CD4-positive, alpha-beta T cell treated with Interleukin-15 for 4 hours (primary cell): ENCODE measurements around the gene SELENOV.

ENCODE experiments used
- DNase-seq: peaks from one replicate; pipeline ENCODE4 v3.0.0-alpha.2; 2020; ENCODE audit warnings: low spot score

Gene SELENOV

DNA sequence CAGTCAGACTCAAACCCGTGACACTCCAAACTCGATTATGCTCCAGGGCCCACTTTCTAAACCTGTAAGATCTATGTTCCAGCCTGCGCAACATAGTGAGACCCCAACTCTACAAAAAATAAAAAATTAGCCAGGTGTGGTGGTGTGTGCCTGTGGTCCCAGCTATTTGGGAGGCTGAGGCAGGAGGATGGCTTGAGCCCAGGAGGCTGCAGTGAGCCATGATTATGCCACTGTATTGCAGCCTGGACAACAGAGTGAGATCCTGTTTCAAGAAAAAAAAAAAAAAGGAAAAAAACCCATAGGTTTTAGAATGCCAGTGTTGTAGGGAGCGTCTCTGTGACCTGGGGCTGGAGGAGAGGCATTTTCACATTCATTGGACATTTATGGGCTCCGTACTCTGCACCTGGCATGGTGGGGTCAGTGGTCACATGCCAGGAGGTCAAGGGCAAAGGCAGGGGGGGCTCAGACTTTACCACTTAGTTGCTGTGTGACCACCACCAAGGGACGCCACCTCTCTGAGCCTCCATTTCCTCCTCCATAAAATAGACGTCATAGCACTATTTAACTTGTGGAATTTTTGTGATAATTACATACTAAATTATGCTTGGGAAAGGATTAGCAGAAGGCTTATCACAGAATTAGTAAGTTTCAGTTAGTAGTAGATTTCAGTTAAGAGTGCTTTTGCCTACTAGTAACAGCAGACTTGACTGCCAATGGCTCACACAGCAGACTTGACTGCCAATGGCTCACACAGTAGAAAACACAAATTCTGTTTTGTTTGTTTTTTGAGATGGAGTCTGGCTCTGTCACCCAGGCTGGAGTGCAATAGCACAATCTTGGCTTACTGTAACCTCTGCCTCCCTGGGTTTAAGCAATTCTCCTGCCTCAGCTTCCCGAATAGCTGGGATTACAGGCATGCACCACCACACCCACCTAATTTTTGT lies 5.9 kb downstream of the SELENOV start:
- no peak for DNase-seq

DNA sequence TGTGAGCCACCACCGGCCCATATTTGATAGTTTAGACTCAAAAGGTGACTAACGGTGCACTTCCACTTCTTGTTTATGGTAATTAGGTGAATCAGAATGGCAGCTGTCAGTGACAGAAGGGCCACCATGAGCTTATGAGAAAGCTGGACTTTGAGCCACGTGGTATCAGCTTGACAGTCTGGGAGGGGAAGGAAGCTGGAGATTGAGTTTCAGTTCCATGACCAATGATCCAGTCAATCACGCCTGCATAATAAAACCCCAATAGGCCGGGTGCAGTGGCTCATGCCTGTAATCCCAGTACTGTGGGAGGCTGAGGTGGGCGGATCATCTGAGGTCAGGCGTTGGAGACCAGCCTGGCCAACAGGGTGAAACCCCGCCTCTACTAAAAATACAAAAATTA lies 9.6 kb downstream of the SELENOV start:
- DNase-seq: no peak

DNA sequence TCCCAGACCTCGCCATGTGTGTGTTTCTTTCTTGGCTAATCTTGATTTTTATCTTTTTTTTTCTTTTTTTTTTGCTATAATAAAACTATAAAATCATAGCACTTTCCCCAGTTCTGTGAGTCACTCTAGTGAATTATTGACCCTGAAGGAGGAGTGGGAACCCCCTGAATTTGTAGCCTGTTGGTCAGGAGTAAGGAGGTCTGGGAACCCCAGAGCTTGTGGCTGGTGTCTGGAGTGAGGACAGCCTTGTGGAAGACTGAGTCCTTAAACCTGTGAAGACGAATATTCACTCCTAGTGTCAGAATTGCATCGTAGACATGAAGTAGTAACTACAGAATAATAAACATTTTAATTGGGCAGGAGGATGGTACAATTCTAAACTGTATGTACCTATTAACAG lies 10.3 kb downstream of the SELENOV start:
- no peak for DNase-seq

DNA sequence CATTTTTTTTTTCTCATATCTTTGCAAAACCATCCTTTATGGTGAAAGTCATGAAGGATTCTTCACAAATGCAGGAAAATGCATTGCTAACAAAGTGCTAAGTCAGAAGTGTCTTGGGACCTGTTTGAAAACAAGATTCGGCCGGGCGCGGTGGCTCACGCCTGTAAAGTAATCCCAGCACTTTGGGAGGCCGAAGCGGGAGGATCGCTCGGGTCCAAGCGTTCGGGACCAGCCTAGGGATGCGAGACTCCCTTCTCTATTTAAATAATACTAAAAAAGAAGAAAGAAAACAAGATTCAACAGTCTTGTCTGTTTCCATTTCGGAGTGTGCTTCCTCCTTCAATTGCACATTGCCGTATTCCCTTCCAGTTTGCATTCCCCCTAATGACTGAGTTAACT lies 16.9 kb downstream of the SELENOV start:
- DNase-seq: no peak

DNA sequence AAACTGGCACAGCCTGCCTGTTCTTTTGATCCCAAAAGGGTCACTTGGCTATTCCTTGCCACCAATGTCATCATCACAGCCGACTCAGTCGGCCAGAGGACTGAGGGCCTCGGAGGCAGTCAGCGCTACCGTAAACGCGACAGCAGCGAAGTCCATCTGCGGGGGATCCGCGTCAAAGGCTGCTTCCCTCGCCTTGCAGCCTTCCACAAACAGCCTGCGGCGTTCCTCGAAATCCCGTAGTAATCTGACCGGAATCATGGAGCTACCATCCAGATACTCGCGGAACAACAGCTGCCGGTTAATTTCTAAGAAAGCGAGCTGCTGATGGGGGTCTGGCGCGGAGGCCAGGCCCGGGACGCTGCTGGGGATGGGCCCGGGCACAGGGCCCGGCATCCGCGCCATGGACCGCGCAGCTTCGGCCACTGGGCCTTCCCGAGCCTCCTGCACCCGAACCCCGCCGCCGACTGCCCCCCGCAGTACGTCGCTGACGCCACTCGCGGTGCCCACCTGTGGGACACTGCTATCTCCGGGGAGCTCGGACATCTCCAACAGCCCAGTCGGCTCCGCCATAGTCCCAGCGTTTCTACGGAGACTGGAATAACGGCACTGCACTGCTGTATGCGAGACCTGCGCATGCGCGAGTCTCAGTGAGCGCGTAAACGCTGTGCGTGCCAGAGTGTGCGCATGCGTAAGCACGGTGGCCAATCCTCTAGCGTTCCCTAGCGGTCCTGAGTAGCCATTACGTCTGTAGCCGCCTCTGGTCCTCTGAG lies 17.5 kb downstream of the SELENOV start, which contains the start of gene EID2B:
Gene EID2B, minus strand, starts transcription at position 620 of the 770 bp plus-strand sequence. Its CDS starts 50 bp downstream, at position 570.
- DNase-seq: peak; percentile 94

DNA sequence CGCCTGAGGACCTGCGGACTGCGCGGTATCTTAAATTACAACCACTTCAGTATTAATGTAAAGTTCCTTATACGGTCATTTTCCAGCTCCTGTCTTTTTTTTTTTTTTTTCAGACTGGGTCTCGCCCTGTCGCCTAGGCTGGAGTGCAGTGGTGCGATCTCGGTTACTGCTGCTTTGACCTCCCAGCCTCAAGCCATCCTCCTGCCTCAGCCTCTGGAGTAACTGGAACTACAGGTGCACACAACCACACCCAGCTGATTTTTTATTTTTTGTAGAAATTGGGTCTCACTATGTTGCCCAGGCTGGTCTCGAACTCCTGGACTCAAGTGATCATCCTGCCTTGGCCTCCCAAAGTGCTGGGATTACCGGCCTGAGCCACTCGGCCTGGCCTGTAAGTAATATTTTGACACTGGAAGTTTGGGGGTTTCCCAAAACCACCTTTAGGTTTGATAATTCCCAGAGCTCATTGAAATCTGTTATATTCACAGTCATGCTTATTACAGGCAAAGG lies 18.1 kb downstream of the SELENOV start:
- no peak for DNase-seq

DNA sequence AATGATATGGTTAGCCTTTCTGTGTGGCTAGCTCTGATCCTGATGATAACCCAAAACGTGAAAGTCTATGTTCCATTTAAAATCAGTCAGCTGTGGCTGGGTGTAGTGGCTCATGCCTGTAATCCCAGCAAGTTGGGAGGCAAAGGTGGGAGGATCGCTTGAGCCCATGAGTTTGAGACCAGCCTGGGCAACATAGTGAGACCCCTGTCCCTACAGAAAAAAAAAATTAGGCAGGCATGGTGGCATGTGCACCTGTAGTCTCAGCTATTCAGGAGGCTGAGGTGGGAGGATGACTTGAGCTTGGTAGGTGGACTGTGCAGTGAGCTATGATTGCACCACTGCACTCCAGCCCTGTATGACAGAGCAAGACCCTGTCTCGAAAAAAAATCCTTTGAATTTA lies 18.9 kb downstream of the SELENOV start:
- DNase-seq: no peak

DNA sequence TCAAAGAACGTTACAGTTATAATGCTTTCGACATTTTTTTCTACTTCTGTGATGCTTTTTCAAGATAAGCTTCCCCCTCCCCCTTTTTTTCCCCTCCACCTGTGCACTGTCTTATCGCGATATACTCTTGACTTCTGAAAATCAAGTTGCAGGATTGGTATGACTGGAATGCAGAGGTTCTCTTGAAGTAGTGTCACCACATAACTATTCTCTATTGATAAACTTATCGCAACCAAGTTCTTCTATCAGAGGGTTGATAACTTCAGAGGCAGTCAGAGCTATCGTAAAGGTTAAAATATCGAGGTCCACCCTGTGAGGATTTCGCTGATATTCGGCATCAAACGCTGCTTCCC lies 24.2 kb downstream of the SELENOV start:
- no peak for DNase-seq

DNA sequence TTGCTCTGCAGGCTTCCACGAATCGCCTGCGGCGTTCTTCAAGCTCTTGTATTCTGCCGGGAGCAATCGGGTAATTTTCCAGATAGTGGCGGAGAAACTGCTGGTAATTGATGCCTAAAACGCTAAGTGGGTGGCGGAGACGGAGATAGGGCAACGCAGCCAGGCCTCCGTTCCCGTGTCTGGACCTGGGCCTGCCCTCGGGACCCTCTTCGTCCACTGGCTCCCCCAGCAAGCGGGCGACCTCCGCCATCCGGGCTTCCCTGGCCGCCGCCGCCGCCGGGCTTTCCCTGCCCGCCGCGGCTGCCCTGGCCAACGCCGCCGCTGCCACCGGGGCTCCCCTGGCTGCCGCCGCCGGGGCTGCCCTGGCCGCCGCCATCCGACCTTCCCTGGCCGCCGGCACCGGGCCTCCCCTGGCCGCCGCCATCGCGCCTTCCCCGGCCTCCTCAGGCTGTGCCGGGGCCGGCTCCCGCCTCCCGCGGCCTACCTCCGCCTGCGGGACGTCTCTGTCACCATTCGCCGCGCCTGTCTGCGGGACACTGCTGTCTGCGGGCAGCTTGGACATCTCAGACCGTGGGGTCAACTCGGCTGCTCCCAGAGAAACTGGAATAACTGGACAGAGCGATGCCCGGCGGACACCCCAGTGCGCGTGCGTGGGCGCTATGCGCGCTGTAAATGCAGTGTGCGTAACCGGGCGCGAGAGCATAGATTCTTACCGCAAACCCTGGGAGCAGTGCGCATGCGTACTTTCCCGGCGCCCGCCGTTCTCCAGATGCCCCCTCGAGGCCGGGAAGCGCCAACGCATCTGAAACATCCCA lies 24.8 kb downstream of the SELENOV start, which contains the start of gene EID2:
Gene EID2, minus strand, starts transcription at position 644 of the 815 bp plus-strand sequence. Its CDS starts 82 bp downstream, at position 562.
- DNase-seq: peak; percentile 93

DNA sequence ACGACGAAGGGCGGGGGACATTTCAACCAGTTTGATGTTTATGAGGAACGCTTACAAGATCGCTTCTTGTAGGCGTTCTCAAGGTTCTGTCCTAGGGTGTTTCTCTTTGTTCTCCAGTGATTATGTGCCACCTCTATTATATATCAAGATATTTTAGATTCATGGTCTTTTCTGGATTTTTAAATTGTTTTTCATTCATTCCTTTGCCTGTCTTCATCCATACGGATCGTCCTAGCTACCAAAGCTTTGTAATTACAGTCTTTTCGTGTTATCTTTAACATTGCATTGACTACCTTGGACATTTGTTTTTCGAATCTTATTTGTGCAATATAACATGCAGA lies 25.4 kb downstream of the SELENOV start:
- no peak for DNase-seq

DNA sequence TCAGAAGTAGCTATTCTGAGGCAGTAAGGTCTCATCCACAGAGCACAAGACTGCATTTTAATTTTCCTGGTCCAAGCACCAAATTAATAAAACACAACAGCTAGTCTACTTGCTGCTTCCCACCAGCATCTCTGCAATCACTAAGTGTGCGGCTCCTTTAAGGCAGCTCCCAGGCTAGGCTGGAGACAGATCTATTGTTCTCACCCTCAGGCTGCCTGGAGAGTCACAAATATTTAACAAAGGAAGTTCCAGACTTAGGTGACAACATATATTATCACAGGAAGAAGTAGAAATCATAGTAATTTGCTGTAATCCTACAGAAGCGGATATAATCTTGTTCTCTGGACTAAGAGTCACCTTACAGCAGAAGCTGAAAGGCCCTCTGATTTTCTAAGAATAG lies 27.3 kb downstream of the SELENOV start:
- DNase-seq: no peak

DNA sequence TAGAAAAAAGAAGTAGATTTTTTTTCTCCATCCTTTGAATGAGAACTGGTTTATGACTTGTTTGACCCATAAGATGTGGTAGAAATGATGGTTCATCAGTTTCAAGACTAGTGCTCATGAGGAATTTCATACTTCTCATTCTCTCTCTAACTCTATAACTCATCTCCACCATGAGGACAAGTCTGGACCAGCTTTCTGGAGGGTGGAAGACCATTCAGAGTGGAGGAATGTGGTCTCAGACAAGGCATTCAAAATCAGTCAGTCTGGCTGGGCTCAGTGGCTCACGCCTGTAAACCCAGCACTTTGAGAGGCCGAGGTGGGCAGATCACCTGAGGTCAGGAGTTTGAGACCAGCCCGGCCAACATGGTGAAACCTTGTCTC lies 28.5 kb downstream of the SELENOV start:
- DNase-seq: no peak

DNA sequence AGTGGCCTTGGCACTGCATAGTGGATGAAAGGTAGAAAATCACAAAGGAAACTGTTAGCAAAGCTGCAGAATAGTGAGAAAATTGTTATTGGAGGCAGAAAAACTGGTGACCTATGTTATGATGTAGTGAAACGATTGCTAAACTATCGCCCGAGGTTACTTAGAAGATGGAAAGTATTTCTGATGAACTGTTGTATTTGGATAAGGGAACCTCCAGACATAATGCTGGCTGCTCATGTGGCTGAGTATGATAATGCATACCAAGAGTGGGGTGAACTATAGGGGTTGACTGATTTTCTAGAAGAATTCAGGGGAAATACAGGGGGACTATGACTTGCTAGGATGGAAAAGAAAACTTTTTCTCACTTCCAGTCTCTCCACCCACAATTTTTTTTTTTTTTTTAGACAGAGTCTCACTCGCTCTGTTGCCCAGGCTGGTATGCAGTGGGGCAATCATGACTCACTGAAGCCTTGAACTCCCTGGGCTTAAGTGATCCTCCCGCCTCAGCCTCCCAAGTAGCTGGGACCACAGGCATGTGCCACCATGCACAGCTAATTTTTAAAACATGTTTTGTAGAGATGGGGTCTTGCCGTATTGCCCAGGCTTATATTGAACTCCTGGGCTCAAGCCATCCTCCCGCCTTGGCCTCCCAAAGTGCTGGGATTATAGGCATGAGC lies 29.4 kb downstream of the SELENOV start:
- no peak for DNase-seq

DNA sequence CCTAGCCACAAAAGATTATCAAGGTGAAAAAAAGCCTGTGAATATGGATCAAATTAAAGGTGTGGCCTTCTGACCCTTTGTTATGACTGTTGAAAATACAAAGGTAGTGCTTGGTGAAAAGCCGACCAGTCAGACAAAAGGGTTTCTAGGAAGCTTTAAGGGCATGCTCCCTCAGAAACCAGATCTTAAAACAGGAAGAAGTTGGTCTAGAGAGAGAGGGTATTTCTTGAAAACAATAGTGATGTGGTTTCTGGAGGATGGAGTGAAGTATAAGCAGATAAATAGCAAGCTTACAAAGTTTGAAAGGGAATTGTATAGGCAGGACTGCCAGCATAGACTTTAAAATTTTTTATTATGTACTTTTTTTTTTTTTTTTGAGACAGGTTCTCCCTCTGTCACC lies 30.0 kb downstream of the SELENOV start:
- peak; percentile 56 for DNase-seq

DNA sequence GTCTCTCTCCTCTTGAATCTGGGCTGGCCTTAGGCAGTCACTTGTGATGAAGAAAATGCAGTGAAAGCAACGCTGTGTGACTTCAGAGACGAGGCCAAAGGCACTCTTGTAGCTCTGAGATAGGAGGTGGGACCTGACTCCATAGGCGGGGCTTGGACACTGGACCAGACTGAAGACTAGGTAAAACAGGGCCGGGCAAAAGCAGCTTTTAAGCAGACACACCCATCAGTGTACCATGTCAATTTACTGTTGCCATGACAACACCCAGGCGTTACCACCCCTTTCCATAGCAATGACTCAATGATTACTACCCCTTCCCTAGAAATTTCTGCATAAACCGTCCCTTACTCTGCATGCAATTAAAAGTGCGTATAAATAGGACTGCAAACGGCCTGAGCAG lies 31.7 kb downstream of the SELENOV start:
- DNase-seq: peak; percentile 45

DNA sequence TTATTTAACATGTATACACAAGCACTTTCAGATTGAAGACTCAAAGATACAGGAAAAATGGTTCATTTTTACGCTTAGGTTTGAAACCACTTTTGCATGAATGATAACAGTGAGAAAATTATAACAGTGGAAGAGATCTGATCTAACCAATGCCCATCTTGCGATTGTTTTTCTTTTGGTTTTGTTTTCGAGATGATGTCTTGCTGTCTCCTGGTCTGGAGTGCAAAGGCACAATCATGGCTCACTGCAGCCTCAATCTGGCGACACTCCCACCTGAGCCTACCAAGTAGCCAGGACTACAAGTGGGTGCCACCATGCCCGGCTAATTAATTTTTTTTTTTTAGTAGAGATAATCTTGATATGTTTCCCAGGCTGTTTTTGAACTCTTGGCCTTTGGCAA lies 35.3 kb downstream of the SELENOV start:
- no peak for DNase-seq

DNA sequence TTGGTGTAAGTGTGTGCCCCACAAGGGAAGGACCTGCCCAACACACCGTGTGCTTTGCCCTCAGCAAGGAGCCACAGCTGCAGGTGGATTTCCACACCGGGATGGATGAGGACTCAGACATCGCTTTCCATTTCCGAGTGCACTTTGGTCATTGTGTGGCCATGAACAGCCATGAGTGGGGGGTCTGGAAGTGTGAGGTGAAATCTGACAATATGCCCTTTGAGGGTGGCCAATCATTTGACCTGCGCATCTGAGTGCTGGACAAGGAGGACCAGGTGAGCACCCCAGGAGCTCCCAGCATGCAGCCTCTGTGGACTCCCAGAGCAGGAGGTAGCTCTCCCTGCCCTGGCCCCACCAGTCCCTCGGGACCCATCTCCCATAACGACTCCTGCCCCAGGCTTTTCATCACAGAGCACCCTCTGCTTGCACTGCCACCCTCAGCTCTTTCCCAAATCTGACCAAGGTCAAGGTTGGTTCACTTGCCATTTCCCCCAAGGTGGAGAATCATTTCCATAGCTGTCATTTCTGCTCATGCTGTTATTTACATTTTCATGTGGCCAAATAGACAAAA lies 38.2 kb downstream of the SELENOV start:
- DNase-seq: no peak

DNA sequence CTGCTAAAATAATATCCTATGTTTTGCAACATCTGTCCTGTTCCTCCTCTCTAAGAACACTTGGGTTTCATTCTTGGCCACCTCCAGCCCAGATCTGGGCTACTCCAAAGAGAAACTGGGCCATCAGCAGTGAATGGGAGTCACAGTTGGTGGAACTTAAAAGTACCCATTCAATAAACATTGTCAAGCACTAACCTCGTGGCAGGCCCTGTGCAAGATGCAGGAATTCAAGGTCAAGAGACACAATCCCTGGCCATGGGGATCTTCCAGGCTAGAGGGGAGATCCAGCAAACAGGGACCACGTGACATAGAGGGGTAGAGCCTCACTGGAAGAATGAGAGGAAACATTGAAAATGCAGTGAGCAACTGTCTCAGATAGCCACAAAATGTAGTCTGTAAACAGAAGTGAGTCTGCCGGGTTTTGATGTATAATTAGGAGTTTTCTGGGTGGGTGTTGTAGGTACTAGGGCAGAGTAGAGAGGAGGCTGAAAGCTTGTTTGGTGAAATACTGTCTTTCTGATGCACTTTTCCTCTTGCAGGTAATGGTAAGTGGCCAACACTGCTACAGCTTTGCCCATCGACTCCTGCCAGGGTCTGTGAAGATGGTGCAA lies 39.9 kb downstream of the SELENOV start:
- no peak for DNase-seq

DNA sequence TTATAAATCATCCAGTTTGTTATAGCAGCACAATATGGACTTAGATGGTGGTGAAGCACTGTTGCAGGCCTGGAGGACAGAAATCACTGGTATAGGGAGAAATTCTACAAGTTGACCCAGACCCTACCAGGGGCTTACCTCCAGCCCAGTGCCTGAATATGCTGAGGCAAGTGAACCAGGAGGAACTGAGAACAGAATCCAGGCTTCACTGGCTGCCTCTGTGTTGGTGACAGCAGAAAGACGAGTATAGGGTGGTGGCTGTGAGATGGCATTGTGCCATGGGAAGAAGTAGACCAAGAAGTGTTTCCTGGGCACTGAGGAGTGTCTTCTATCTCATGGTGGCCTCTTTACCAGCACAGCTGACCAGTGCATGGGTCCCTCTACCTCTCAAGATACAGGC lies 40.9 kb downstream of the SELENOV start:
- DNase-seq: no peak

DNA sequence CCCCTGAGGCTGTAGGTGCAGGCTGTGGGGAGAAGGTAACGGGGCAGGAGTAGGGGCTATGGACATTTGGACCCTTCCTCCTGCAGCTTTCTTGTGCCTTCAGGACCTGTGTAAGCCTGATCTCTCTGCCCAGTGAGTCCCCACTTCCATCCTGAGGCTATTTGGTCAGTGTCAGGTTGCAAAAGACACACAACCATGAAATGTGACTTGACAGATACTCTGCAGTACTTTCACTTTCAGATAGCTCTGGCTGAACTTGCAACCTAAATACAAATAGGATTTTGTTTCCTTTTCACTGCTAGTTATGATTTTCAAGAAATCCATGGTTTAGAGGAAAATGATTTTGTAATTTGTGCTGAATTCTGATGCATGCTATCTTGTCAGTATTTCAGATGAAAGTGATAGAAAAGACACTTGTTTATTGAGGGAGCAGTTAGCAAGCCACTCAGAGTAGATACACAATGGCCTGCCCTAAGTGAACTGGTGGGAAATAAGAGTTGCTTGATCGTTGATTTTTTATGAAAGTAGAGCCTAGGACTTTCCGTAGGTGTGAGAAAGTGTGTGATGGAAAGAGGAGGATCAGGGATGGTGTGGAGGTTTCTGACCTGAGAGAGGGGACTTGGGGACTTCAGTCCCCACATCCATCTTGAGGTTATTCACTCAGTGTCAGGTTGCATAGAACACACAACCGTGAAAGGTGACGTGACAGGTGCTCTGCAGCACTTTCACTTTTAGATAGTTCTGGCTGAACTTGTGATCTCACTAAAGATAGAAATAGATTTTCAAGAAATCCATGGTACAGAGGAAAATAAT lies 43.1 kb downstream of the SELENOV start:
- peak; percentile 25 for DNase-seq
